Esophagus squamous epithelium (tissue), 5 donors: ENCODE results near the gene SIAH3. TPM values are rescaled to one million over a fixed set of nuclear protein-coding genes. Genes with fewer than 3 reads are reported as not detected.
"Not testable (repeated sequence)": the region's sequence is repeated elsewhere in the genome, so short reads cannot be mapped to it uniquely, and the experiment has no call there.

Experiments used
- DNase-seq: peaks from one replicate; lab custom pipeline; 2025; lab: John Stamatoyannopoulos, UW
- H3K27ac ChIP-seq, 4 donors: fragments of 200-600 bp; sonication (generic); one replicate each; pipeline ENCODE4 v1.5.1; 2016 to 2019; ENCODE audit warnings: mild to moderate bottlenecking in 1 of 4
- H3K27me3 ChIP-seq, 4 donors: fragments of 200-600 bp; sonication (generic); 1 replicate in 3 of 4; 2 replicates in 1 of 4; pipeline versions ENCODE4 v1.5.1 to v1.6.0; 2017 to 2021; ENCODE audit warnings: antibody characterized with exemption in 1 of 4
- H3K36me3 ChIP-seq, 3 donors: fragments of 200-600 bp; sonication (generic); one replicate each; pipeline ENCODE4 v1.5.1; 2016 to 2019
- H3K4me1 ChIP-seq, 3 donors: fragments of 200-600 bp; sonication (generic); one replicate each; pipeline ENCODE4 v1.5.1; 2017 to 2019
- H3K4me3 ChIP-seq, 4 donors: fragments of 200-600 bp; sonication (generic); 1 replicate in 3 of 4; 2 replicates in 1 of 4; pipeline ENCODE4 v1.5.1; 2016 to 2019; ENCODE audit warnings: mild to moderate bottlenecking in 2 of 4, moderate library complexity in 1 of 4
- H3K9me3 ChIP-seq, 3 donors: fragments of 200-600 bp; sonication (generic); one replicate each; pipeline ENCODE4 v1.5.1; 2016 to 2019
- POLR2A ChIP-seq, 4 donors: fragments of 450-650 bp; IDR thresholded peaks; one replicate each; pipeline ENCODE4 v1.6.1; 2017; ENCODE audit warnings: antibody characterized with exemption in 4 of 4, mild to moderate bottlenecking in 4 of 4, moderate library complexity in 3 of 4
- WGBS, 2 donors: methylation state at CpG; one replicate each; pipeline ENCODE4 v1.1.5; 2018; 5-methylcytosine and 5-hydroxymethylcytosine counted together
- intact Hi-C: fragments of 100-400 bp; cut with DNase I; formaldehyde crosslinking; loops from one replicate; pipeline ENCODE4 v1.15.0; 2022
- total RNA-seq, 4 donors: library from RNA; depleted of rRNA; stranded (reverse); fragments of >200 nt; gene quantifications; one replicate each; pipeline ENCODE4 v1.1.0, GENCODE V29; 2016
- TF ChIP-seq, protein P1 (sequence below), 6 experiments: fragments of 450-650 bp in 4 of 6; fragments of 200-600 bp in 2 of 6; sonication (generic) in 2 of 6; IDR thresholded peaks; one replicate each; pipeline ENCODE4 v1.5.1; 2016 to 2019; ENCODE audit warnings: antibody characterized with exemption in 6 of 6, mild to moderate bottlenecking in 4 of 6, moderate library complexity in 4 of 6
- donor health status: DM: yes; HTN: yes; CAD: no.

Gene SIAH3
- total RNA-seq, 4 donors from 2014 or later = 0.09 TPM; not detected in 3

DNA sequence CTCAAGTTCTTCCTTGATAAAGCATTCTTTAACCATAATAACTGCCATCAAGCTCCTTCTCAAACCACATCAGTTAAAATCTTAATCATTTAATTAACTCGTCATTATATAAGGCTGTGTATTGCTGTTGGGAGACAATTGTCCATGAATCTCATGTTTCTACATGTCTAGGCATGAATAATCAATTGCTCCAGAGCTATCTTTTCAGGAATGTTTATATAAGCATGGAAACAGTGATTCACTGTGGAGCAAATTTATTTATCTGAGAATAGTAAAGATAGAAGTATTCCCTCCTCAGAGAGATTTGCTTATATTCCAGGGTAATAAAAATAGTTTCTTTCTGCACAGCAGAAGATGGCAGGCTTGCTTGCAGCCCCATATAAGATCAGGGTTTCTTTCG is 78.3 kb downstream of the SIAH3 start:
- no peaks in the 10 kb centered on the region for H3K27me3 ChIP-seq
- 37% methylated on average over 2 of the region's 2 CpGs for WGBS, 2 donors
- no peak overlapping the region for H3K27ac ChIP-seq
- H3K9me3 ChIP-seq = no peaks in the 10 kb centered on the region
- intact Hi-C loops = no loop called here
- no peak for TF ChIP-seq POLR2A (IDR thresholded peaks at IDR 0.05)
- TF ChIP-seq, protein P1, sequence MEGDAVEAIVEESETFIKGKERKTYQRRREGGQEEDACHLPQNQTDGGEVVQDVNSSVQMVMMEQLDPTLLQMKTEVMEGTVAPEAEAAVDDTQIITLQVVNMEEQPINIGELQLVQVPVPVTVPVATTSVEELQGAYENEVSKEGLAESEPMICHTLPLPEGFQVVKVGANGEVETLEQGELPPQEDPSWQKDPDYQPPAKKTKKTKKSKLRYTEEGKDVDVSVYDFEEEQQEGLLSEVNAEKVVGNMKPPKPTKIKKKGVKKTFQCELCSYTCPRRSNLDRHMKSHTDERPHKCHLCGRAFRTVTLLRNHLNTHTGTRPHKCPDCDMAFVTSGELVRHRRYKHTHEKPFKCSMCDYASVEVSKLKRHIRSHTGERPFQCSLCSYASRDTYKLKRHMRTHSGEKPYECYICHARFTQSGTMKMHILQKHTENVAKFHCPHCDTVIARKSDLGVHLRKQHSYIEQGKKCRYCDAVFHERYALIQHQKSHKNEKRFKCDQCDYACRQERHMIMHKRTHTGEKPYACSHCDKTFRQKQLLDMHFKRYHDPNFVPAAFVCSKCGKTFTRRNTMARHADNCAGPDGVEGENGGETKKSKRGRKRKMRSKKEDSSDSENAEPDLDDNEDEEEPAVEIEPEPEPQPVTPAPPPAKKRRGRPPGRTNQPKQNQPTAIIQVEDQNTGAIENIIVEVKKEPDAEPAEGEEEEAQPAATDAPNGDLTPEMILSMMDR (IDR thresholded peaks at IDR 0.05) = no peak
- H3K4me3 ChIP-seq = no peak overlapping the region
- peaks cover 0 to 4% (median 3%) of the 10 kb centered on the region in 3 donors for H3K4me1 ChIP-seq
- DNase-seq = no peak
- no peaks in the 10 kb centered on the region for H3K36me3 ChIP-seq

DNA sequence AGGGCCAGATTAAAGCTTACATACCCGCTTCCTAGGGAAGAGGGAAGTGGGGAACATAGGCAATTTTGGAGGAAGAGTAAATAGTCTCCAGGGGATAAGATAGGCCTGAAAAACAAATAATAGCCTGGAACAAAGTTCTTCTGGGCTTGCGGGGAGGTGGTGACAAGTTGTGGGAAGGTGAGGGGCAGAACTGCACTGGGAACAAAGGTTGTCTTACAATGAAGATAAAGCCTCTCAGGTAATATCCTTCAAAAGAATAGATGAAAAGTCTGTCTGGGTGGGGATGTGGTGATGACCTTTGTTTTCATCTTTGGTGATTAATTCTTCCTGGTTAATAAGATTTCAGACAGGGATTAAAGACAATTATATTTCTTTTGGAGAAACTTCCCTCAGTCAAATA is 80.7 kb downstream of the SIAH3 start:
- H3K9me3 ChIP-seq = no peaks in the 10 kb centered on the region
- intact Hi-C loops = no loop called here
- H3K27me3 ChIP-seq = no peaks in the 10 kb centered on the region
- H3K4me1 ChIP-seq = peaks cover 0 to 4% (median 3%) of the 10 kb centered on the region in 3 donors
- 79 to 83% methylated on average over 2 of the region's 2 CpGs for WGBS, 2 donors
- no peak overlapping the region for H3K27ac ChIP-seq
- no peak for DNase-seq
- no peak overlapping the region for H3K4me3 ChIP-seq
- TF ChIP-seq, protein P1 (IDR thresholded peaks at IDR 0.05) = no peak
- TF ChIP-seq POLR2A (IDR thresholded peaks at IDR 0.05) = no peak
- no peaks in the 10 kb centered on the region for H3K36me3 ChIP-seq

DNA sequence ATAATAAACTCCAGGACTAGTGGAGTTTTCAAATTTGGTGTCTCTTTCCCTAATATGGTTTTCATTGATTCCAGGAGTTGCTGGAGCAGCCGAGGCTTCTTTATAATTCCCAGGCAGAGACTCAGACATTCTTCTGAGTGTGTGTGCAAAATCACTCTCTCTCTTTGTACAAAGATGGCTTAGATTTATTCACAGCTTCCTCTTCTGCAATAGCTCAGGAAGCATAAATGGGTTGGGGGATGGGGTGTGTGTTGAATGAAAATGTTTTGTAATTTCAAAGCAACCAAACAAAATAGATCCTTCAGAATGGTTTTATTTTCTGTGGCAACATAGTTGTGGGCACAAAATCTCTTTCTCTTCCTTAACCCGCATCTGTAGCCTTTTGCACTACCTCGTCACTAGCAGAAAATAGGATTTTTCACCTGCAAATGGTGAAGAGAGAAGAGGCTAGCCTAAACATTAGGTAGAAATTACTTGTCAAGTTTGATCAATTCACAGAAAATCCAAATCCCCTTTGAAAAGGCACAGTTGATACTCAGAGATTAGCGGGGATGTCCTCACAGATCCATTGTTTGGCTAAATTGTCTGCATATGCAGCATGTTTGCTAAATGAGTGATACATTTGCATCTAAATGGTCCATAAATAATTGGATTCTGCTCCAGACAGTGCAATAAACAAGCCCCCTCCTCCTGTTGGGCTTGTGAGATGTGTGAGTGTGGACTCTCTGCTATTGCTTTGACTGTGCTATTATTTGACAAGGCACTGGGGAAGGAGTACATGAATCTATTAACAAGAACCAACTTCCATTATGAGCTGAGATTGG is 82.7 kb downstream of the SIAH3 start:
- intact Hi-C loops = no loop called here
- no peak for TF ChIP-seq POLR2A (IDR thresholded peaks at IDR 0.05)
- TF ChIP-seq, protein P1 (IDR thresholded peaks at IDR 0.05) = no peak
- Histone ChIP-seq H3K4me3 (no peak overlapping the region), H3K4me1 (peaks cover 0 to 4% (median 3%) of the 10 kb centered on the region in 3 donors), H3K9me3 (no peaks in the 10 kb centered on the region), H3K27ac (no peak overlapping the region), H3K36me3 (no peaks in the 10 kb centered on the region), H3K27me3 (no peaks in the 10 kb centered on the region)
- no peak for DNase-seq
- 53 to 59% methylated on average over 4 of the region's 4 CpGs for WGBS, 2 donors

DNA sequence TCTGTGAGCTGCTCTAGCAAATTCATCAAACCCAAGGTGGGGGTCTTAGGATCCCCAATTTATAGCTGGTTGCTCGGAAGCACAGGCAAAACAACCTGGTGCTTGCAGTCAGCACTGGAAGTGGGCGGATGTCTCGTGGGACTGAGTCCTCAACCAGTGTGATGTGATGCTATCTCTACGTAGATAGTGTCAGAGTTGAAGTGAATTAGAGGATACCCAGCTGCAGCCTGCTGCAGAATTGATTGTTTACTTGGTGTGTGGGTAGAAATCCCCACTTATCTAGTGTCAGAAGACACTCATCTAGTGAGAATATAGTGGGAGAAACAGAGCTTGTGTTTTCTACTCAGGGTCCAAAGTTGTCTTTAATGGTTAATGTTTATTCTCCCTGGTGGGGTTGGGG is 86.1 kb downstream of the SIAH3 start:
- no peaks in the 10 kb centered on the region for H3K4me1 ChIP-seq
- TF ChIP-seq, protein P1 (IDR thresholded peaks at IDR 0.05) = no peak
- no peak for TF ChIP-seq POLR2A (IDR thresholded peaks at IDR 0.05)
- H3K4me3 ChIP-seq = no peak overlapping the region
- intact Hi-C loops = no loop called here
- no peak overlapping the region for H3K27ac ChIP-seq
- WGBS, 2 donors = 69 to 84% methylated on average over 4 of the region's 4 CpGs
- DNase-seq = no peak
- no peaks in the 10 kb centered on the region for H3K9me3 ChIP-seq
- no peaks in the 10 kb centered on the region for H3K36me3 ChIP-seq
- peaks cover 0 to 4% (median 0%) of the 10 kb centered on the region in 4 donors for H3K27me3 ChIP-seq

DNA sequence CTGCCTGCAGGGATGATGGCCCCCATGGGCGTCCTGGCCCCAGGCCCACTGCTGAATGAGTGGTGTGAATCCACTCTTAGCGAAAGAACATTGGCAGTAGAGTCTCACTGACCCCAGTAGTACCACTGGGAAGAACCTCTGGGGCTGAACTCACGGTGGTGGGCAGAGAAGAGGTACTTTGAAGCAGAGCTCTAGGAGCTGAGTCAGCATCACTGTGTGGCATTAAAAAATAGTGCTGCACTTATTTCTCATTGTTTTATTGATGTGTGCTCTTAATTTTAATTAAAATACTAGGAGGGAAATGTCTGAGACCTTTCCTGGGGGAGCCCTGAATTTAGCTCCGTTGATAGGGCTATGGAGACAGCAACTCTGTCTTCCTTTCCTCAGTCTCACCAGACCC is 88.1 kb downstream of the SIAH3 start:
- no peak for DNase-seq
- 68 to 85% methylated on average over 4 of the region's 4 CpGs for WGBS, 2 donors
- Histone ChIP-seq H3K36me3 (no peaks in the 10 kb centered on the region), H3K27me3 (peaks cover 0 to 4% (median 0%) of the 10 kb centered on the region in 4 donors), H3K4me3 (no peak overlapping the region), H3K9me3 (no peaks in the 10 kb centered on the region), H3K27ac (no peak overlapping the region), H3K4me1 (no peaks in the 10 kb centered on the region)
- TF ChIP-seq, protein P1 (IDR thresholded peaks at IDR 0.05) = no peak
- TF ChIP-seq POLR2A (IDR thresholded peaks at IDR 0.05) = no peak
- intact Hi-C loops = no loop called here

DNA sequence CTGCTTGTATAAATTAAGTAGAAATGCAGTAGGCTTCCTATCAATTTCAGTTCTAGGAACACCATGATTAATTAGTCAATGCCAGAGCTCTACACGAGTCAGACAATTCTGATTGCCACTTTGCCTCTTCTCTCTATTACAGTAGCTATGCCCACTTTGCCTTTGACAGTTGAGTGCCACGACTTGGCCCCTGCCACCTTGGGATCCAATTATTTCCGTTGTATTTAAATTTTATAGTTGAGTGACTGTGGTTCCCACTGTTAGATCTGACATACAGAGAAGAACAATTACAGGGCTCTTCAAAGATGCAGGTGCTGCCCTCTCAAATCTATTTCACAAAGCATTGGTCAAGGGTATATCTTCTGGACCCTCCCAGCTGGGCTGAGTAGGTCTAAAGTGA is 94.0 kb downstream of the SIAH3 start:
- peaks cover 0 to 21% (median 8%) of the 10 kb centered on the region in 3 donors for H3K9me3 ChIP-seq
- H3K4me3 ChIP-seq, H3K36me3 ChIP-seq, intact Hi-C loops, H3K27ac ChIP-seq, DNase-seq, H3K27me3 ChIP-seq, H3K4me1 ChIP-seq: not testable (repeated sequence)
- WGBS, 2 donors = 71 to 72% methylated on average over 3 of the region's 3 CpGs

DNA sequence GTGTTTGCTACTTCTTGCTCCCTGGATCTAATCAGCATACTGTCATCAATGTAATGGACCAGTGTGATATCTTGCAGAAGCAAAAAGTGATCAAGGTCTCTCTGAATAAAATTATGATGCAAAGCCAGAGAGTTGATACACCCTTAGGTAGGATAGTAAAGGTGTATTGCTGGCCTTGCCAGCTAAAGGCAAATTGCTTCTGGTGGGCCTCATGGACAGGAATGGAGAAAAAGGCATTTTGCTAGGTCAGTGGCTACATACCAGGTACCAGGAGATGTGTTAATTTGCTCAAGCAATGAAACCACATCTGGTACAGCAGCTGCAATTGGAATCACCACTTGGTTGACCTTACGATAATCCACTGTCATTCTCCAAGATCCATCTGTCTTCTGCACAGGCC is 95.1 kb downstream of the SIAH3 start:
- WGBS, 2 donors = 75 to 82% methylated on average over 1 of the region's 1 CpG
- H3K4me1 ChIP-seq, H3K36me3 ChIP-seq, intact Hi-C loops, DNase-seq, H3K27me3 ChIP-seq, H3K27ac ChIP-seq, H3K4me3 ChIP-seq: not testable (repeated sequence)
- H3K9me3 ChIP-seq = peaks cover 0 to 21% (median 8%) of the 10 kb centered on the region in 3 donors
